Measurements from ENCODE around the gene E2F1. TPM values are rescaled to one million over a fixed set of nuclear protein-coding genes. Genes with fewer than 3 reads are reported as not detected.

E2F1 gene
- total RNA-seq, 3 donors from 2014 or later: 57.5 to 60.2 (median 57.6) TPM

DNA sequence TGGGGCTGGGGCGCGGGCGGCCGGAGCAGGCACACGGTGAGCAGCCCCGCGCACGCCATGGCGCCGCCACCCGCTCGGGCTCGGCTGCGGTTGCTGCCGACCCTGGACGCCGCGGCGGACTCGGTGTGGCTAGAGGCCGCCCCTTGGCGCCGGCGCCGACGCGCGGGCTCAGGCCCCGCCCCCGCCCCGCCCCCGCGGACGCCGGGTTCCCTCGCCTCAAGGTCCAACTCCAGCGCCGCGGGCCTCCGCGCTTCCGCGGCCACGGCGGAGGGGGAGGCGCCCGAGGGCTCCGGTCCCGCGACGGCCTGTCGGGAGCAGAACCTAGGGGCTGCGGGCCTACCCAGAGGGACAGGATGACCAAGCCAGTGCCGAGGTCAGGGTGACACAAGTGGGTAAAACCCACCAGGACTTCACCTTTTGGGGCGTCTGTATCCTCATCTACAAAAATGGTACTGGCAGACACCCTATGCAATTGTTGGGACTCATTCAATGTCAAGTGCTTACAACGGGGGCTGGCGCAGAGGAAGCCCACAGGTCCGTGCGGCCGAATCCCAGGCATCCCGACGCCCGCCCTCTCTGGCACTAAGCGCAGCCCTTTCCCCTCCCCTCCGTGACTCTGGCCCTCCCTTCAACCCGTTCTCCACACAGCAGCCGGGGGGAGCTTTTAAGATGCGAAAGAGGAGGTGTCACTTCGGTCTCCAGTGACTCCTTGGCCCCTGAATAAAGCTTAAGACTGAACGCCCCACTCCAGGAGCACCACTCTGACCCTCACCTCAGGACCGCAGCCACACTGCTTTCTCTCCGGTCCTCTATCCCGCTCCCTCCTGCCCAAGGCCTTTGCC, 11.7 kb downstream of the E2F1 start, which contains the start of gene NECAB3:
Gene NECAB3 (minus strand): TSS at position 135 of the 842 bp plus-strand sequence. CDS start 76 bp downstream, at position 59.
- peak; percentile 42 for DNase-seq
- no peaks in the 10 kb centered on the region for H3K36me3 Mint-ChIP-seq (ENCODE audit: insufficient read depth)
- peaks cover 38% of the 10 kb centered on the region for H3K4me1 Mint-ChIP-seq (ENCODE audit: low read depth)
- ATAC-seq: peak; percentile 70 to 81
- H3K9me3 Mint-ChIP-seq: no peaks in the 10 kb centered on the region
- peak within 1 kb of the TSS; percentile 86 for H3K4me3 Mint-ChIP-seq
- no peaks in the 10 kb centered on the region for H3K27me3 Mint-ChIP-seq (ENCODE audit: low read depth)

DNA sequence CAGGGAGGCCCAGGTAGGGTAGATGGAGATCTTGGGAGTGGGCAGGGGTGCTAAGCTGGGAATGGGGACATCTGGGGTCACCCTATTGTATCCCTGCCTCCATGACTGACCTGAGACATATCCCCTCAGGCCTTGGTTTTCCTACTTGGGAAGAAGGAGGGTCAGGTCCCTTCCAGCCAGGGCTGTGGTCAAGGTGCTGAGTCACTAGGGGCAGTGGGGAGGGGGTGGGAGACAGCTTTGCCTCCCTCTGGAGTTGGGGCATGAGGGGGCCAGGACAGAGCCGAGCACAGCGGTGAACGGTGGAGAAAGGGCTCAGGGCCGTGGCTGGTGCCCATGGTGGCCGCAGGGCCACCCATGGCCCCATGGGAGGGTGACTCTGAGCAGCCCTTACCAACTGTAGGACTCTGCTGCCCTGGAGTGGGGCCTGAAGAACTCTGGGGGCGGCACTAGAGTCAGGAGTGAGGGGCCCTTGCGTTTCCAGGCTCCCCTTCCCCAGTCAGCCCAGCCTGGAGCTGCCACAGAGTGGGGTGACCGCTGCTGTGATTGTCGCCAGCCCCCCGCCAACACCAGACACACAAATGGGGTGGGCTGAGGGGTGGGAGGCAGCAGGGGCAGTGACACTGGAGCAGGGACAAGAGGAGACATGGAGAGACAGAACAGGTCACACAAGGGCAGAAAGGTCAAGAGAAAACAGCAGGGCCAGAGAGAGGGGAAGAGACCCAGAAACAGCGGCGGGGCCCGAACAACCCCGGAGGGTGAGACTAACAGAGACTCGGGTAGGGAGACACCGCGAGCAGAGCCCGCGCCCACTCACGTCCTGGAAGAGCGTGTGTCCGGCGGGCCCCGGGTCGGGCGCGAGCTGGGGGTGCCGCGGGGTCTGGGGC, 12.5 kb downstream of the E2F1 start:
- H3K4me3 Mint-ChIP-seq: peak overlapping the region; percentile 86
- H3K4me1 Mint-ChIP-seq (ENCODE audit: low read depth): peaks cover 29% of the 10 kb centered on the region
- no peaks in the 10 kb centered on the region for H3K9me3 Mint-ChIP-seq
- H3K36me3 Mint-ChIP-seq (ENCODE audit: insufficient read depth): no peaks in the 10 kb centered on the region
- H3K27me3 Mint-ChIP-seq (ENCODE audit: low read depth): no peaks in the 10 kb centered on the region
- ATAC-seq (no peak), DNase-seq (no peak)

DNA sequence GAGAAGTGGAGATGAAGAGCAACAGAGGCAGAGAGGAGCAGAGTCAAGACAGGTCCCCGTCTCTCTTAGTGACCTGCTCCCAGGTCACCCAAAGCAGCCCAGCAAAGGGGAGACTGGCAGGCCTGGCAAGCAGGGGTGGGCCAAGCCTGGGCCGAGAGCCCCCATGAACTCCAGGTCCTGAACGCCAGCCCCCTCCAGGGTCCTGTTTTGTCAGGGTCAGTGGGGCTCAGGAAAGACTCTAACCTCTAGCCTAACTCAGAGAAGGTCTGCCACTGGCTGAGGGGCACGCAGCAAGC, 13.1 kb downstream of the E2F1 start:
- DNase-seq (no peak), ATAC-seq (no peak)
- Mint-ChIP-seq H3K9me3 (no peaks in the 10 kb centered on the region), H3K4me3 (peak overlapping the region; percentile 86), H3K27me3 (ENCODE audit: low read depth) (no peaks in the 10 kb centered on the region), H3K36me3 (ENCODE audit: insufficient read depth) (no peaks in the 10 kb centered on the region), H3K4me1 (ENCODE audit: low read depth) (peaks cover 26% of the 10 kb centered on the region)

DNA sequence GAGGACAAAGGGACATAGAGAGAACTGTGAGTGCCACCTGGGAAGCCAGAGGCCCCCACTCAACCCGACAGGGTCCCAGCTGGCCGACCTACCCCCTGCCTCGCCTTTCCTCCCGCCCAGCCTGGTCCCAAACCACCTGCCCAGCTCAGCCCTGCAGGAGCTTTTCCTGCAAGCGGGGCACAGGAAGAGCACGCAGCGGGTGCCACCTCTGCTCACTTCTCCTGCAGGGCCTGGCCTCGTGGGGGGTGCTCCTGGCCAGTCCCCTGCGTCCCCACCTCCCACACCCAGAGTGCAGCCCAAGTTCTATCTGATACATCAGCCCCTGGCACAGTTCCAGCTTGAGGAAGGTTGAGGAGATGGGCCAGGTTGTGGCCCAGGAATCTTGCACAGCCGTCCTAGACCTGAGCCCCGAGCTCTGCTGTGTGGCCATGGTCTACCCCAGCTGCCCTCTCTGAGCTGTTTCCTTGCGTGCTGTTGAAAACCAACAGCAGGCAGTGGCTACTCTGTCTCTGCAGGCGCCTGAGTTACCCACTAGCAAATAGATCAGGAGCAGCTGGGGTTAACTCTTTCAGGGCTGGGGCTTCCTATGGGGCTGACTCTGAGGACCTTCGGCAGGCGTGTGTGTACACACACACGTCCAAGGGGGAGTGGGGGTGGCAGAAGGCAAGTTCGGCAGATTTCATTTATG, 13.6 kb downstream of the E2F1 start:
- Mint-ChIP-seq H3K27me3 (ENCODE audit: low read depth) (no peaks in the 10 kb centered on the region), H3K9me3 (no peaks in the 10 kb centered on the region), H3K4me3 (peak overlapping the region; percentile 86), H3K4me1 (ENCODE audit: low read depth) (peaks cover 24% of the 10 kb centered on the region), H3K36me3 (ENCODE audit: insufficient read depth) (no peaks in the 10 kb centered on the region)
- ATAC-seq (no peak), DNase-seq (no peak)

DNA sequence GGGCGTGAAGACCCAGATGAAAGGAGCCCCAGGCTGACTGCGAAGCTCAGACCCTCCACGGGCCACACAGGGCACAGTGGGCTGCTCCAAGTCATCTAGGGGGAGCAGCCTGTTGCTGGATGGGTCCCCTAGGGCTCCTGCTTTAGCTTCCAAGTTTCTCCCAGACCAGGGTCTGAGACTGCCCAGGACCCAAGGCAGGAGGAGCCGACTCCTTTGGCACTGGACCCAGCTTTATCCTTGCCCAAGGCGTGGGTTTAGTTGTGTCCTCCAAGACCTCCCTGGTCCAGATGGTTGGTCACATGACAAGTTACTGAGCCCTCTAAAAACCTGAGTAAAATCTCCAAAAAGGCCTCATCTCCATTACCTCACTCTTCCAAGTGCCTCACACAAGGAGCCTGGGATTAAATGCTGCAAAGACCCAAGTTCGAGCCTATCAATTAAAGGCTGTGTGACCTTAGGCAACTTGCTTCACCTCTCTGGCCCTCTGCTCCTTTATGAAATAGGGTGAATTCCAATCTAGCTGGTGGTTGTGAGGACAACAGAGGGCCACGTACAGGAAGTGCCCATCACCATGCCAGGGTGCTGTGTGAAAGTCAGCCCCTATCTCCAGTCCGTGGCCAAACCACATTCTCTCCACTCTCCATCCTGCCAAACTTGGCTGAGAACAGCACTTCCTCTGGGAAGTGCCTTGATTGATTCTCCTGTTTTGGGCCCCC, 14.5 kb downstream of the E2F1 start:
- H3K9me3 Mint-ChIP-seq: no peaks in the 10 kb centered on the region
- H3K27me3 Mint-ChIP-seq (ENCODE audit: low read depth): no peaks in the 10 kb centered on the region
- H3K36me3 Mint-ChIP-seq (ENCODE audit: insufficient read depth): no peaks in the 10 kb centered on the region
- H3K4me1 Mint-ChIP-seq (ENCODE audit: low read depth): peaks cover 22% of the 10 kb centered on the region
- ATAC-seq: no peak
- DNase-seq: no peak
- no peak overlapping the region for H3K4me3 Mint-ChIP-seq

DNA sequence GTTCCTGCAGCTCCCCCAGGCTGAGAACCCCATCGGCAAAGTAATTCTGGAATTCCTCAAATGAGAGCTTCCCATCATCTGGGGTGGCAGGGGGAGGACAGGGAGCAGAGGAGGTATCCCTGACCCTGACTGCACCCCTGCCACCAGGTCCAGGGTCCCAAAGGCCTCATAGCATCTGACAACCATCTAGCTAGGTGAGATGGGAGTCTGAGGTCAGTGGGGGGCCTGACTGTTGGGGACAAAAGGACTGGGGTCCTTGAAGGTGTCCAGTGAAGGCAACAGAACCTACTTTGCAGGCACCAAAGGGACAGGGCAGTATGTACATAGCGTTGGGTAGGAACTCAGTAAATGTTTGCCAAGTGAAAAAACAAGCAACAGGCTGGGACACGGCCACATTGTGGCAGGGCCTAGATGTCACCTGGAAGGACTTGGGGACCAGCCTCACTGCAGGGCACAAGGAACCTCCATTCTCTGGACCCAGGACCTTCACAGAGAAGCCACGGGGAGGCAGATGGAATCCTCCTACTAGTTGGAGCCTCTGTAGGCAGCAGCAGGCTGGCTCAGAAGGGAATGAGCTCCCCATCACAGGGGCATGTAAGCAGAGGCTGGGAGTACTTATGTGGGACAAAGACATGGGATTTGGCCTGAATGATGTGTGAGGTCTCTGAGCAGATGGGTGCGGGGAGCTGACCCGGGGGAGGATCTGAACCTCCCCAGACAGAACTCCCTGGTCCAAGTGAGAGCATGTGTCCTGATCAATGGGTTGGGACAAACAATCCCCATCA, 15.3 kb downstream of the E2F1 start:
- Mint-ChIP-seq H3K27me3 (ENCODE audit: low read depth) (no peaks in the 10 kb centered on the region), H3K4me1 (ENCODE audit: low read depth) (peaks cover 29% of the 10 kb centered on the region), H3K4me3 (no peak overlapping the region)

DNA sequence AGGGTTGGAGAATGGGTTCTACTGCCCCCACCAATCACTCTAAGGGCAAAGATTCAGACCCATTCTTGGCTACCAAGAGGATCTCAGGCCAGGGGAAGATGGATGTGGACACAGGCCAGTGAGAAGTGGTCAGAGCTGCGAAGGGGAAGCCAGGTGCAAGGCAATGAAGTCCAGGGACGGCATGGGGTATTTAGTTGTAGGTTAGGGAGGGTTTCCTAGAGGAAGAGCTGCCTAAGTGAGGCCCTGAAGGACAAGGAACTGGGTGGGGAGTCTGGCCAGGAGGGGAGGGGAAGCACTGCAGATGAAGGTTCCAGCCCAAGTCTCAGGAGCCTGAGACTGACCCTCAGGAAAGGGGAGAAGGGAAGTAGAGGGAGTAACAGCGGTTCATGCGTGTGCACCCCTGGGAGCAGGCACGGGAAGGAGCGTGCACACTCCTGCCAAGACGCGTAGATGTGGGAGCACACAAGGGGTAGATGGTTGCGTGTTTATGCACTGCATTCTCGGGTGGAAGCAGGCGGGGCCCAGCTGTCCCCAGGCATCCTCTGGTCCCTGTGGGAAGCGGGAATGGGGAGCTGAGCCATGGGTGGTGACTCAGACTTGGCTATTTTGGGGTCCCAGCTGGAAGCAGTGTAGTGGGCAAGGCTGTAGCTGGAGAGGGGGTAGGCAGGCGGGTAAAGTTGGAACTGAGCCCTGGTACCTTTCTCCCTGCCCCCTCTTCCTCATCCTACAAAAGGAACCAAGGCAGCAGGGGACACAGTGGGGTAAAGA, 16.1 kb downstream of the E2F1 start:
- DNase-seq (no peak), ATAC-seq (no peak)
- H3K9me3 Mint-ChIP-seq: no peaks in the 10 kb centered on the region
- H3K4me3 Mint-ChIP-seq: no peak overlapping the region
- peaks cover 32% of the 10 kb centered on the region for H3K4me1 Mint-ChIP-seq (ENCODE audit: low read depth)
- no peaks in the 10 kb centered on the region for H3K27me3 Mint-ChIP-seq (ENCODE audit: low read depth)
- no peaks in the 10 kb centered on the region for H3K36me3 Mint-ChIP-seq (ENCODE audit: insufficient read depth)

More for the DNA sequence above, 15.3 kb downstream of the E2F1 start:
- DNase-seq (no peak), ATAC-seq (no peak)
- Mint-ChIP-seq H3K9me3 (no peaks in the 10 kb centered on the region), H3K36me3 (ENCODE audit: insufficient read depth) (no peaks in the 10 kb centered on the region)

DNA sequence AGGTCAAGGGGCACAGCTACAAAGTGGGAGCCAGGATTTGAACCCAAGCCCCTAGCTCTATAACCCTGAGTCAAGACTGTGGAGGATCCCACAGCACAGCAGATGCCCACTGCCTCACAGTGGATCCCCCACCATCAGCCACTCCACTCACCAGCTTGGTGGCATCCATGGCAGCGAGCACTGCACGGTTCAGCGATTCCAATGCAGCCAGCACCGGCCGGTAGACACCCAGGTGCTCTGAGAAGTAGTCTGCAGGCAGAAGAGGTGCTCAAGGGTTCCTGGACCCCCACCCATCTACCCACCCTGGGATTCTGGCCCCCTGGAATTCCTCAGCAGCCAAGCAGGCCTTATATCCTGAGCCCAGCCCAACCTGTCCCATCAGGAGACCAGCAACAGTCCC, 17.0 kb downstream of the E2F1 start:
- Mint-ChIP-seq H3K4me1 (ENCODE audit: low read depth) (peaks cover 37% of the 10 kb centered on the region), H3K36me3 (ENCODE audit: insufficient read depth) (no peaks in the 10 kb centered on the region), H3K9me3 (no peaks in the 10 kb centered on the region), H3K27me3 (ENCODE audit: low read depth) (no peaks in the 10 kb centered on the region), H3K4me3 (peak overlapping the region; percentile 38)
- DNase-seq (no peak), ATAC-seq (no peak)

DNA sequence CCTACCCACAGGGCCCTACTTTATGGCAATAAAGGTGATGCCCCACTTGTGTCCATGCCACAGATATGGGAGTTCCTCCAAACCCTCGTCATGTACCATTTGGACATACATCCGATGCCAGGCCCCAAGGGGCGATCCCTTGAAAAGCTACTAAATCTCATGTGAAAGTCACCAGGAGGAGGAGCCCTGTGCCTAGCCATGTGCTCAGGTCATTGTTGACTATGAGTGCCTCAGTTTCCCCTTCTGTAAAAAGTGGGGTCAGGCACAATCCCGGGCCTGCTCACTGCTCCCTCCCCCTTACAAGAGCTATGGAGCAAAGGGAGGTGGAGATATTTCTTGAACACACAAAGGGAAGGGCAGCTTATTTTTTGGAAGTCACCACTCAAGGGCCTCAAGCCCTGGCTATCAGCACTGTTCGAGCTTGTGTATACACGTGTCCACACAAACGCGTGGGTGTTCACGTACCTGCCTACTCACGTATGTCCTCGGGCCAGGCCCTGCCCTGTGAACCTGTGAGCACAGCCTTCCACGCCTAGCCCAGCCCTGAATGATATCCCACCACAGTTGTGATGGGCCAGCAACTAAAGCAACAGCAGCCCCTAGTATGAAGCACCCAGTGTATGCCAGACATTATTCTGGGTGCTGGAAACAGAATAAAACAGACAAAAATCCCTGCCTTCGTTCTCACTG, 17.6 kb downstream of the E2F1 start:
- no peak for ATAC-seq
- Mint-ChIP-seq H3K9me3 (no peaks in the 10 kb centered on the region), H3K27me3 (ENCODE audit: low read depth) (no peaks in the 10 kb centered on the region), H3K36me3 (ENCODE audit: insufficient read depth) (no peaks in the 10 kb centered on the region), H3K4me1 (ENCODE audit: low read depth) (peaks cover 34% of the 10 kb centered on the region), H3K4me3 (peak overlapping the region; percentile 80)
- DNase-seq: no peak

DNA sequence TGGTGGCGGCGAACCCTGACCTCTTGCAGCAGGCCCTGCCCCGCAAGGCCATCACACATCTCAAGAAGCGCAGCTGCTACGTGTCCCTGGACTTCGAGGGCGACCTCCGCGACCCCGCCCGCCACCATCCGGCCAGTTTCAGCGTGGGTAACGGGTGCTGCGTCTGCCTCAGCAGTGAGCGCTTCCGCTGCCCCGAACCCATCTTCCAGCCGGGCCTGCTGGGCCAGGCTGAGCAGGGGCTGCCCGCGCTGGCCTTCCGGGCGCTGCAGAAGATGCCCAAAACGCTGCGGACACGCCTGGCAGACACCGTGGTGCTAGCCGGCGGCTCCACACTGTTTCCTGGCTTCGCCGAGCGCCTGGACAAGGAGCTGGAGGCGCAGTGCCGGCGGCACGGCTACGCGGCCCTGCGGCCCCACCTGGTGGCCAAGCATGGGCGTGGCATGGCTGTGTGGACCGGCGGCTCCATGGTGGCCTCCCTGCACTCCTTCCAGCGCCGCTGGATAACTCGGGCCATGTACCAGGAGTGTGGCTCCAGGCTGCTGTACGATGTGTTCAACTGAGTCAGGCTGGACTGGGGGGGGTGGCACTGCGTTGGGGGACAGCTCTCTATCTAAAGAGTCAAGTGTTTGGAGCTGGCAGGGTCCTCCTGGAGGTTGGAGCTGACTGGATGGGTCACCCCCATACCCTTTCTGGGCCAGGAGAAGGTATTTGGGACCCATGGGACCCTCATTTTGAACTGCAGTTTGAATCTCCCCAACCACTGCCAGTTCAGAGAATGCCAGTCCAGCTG, 18.3 kb downstream of the E2F1 start:
- Mint-ChIP-seq H3K27me3 (ENCODE audit: low read depth) (no peaks in the 10 kb centered on the region), H3K9me3 (no peaks in the 10 kb centered on the region), H3K36me3 (ENCODE audit: insufficient read depth) (no peaks in the 10 kb centered on the region), H3K4me3 (peak overlapping the region; percentile 80), H3K4me1 (ENCODE audit: low read depth) (peaks cover 30% of the 10 kb centered on the region)
- ATAC-seq (peak; percentile 56 to 61), DNase-seq (peak; percentile 73)

DNA sequence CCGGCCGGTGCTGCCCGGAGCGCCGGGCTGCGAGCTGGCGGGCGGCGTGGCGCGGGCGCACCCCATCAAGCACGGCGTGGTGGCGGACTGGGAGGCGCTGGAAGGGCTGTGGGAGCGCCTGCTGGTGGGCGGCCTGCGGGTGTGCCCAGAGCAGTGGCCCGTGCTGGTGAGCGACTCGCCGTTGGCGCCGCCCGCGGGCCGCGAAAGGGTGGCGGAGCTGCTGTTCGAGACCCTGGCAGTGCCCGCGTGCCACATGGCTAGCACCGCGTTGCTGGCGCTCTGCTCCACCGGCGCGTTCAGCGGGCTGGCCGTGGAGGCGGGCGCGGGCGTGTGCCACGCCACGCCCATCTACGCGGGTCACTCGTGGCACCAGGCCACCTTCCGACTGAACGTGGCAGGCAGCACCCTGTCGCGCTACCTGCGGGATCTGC, 18.9 kb downstream of the E2F1 start:
- peak; percentile 22 to 24 for ATAC-seq
- no peaks in the 10 kb centered on the region for H3K9me3 Mint-ChIP-seq
- H3K27me3 Mint-ChIP-seq (ENCODE audit: low read depth): no peaks in the 10 kb centered on the region
- peaks cover 34% of the 10 kb centered on the region for H3K4me1 Mint-ChIP-seq (ENCODE audit: low read depth)
- peak; percentile 28 for DNase-seq
- H3K4me3 Mint-ChIP-seq: peak overlapping the region; percentile 80
- H3K36me3 Mint-ChIP-seq (ENCODE audit: insufficient read depth): no peaks in the 10 kb centered on the region

Measured in activated T-cell treated with anti-CD3 and anti-CD28 coated beads, Interleukin-2, amount 50 U/mL, for 4 hours (primary cell).